Activated T-helper 1 cell treated with Interleukin-2 at 50 U/mL for 16 hours (primary cell): ENCODE data around the gene AOAH.
"Not testable (repeated sequence)": the region's sequence is repeated elsewhere in the genome, so short reads cannot be mapped to it uniquely, and the experiment has no call there.

Experiments
- DNase-seq: peaks from one replicate; pipeline ENCODE4 v3.0.0-alpha.2; 2020; ENCODE audit warnings: low read depth

AOAH gene

DNA sequence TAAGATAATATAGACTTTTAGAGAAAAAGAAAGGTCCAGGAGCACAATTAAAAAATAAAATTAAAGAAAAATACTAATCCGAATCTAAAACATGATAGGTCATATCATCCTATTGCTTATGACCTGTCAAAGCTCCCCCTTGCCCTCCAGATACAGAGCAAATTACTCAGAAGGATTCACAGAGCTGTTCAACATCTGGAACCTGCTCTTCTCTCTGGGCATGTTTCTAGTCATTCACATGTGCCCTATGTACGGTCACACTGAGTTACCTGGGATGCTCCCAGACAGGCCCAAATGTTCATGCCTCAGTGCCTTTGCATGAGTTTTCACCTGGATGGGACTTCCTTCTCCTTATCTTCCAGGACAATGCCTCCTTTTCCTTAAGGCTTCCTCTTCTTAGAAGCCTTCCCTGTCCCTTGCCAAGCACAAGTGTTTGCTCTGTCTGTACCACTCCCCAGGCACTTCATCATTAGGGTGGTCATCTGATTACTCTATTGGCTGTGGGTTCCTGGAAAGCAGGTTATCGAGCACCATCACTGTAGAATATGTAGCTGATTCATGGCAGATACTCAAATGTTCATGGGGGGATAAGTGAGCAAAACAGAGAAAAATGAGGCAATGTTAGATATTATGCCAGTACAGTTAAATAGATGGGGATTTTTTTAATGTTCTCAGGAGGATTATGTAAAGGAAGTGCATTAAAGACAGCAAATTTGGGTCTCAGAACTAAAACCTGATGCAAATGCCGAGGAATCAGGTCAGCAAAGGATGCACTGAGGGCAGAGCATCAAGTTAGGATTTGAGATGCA, 12.0 kb upstream of the AOAH start:
- DNase-seq, result no peak

- DNase-seq, result no peak
Measured at GRCh38 chr7:36735172-36735571, 10.9 kb upstream of the AOAH start.

GRCh38 chr7:36734731-36735130, 10.4 kb upstream of the AOAH start:
- DNase-seq, result no peak

DNA sequence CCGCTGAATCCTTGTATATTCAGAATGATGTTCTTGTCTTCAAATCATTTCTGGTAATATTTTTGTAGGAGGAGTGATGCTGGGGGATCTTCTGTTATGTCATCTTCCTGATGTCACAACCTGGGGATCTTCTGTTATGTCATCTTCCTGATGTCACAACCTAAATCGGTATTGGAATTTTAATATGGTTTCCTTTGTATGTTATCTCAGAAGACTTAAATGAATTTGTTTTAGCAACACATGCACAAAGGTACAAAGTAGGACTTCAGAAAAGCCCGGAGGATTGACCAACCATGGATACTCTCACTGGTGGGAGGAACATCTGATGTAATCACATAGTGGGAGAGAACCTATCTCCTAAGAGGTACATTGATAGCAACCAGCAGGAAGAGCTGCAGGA, 9.1 kb upstream of the AOAH start:
- no peak for DNase-seq

DNA sequence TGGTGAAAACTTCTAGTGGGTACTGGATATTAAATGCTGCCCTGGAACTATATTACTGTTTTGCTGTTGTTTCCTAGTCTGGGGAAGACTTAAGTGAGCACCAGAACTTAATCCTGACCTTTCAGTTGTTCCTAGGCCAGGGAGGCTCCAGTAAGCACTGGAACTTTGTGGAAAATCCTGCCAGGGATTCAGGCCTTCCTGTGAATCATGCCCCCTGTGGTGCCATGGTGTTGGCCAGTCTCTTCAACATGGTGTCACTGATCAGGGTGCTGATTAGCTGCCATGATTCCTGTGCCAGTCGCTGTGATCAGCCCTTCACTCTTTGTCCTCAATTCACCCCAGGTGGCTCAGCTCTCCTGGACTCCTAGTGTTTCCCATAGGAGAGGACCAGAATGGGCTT, 8.5 kb upstream of the AOAH start:
- no peak for DNase-seq

DNA sequence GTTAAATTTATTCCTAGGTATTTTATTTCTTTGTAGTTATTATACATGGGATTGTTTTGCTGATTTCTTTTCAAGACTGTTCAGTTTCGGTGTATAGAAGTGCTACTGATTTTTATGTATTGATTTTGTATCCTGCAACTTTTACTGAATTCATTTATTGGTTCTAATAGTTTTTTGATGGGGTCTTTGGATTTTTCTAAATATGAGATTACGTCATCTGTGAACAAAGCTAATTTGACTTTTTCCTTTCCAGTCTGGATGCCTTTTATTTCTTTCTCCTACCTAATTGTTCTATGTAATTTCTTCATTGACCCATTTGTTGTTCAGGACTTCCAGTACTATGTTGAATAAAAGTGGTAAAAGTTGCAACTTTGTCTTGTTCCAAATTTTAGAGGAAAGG, 5.8 kb upstream of the AOAH start:
- no peak for DNase-seq

DNA sequence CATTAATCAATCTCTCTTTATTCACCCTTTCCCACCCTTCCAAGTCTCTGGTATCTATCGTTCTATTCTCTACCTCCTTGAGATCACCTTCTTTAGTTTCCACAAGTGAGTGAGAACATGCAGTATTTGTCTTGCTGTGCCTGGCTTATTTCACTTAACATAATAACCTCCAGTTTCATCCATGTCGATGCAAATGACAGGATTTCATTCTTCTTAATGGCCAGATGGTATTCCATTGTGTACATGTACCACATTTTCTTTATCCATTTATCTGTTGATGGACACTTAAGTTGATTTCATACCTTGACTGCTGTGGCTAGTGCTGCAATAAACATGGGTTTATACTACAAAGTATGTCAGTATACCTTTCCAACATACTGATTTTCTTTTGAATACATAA, 3.8 kb upstream of the AOAH start:
- DNase-seq, result no peak

DNA sequence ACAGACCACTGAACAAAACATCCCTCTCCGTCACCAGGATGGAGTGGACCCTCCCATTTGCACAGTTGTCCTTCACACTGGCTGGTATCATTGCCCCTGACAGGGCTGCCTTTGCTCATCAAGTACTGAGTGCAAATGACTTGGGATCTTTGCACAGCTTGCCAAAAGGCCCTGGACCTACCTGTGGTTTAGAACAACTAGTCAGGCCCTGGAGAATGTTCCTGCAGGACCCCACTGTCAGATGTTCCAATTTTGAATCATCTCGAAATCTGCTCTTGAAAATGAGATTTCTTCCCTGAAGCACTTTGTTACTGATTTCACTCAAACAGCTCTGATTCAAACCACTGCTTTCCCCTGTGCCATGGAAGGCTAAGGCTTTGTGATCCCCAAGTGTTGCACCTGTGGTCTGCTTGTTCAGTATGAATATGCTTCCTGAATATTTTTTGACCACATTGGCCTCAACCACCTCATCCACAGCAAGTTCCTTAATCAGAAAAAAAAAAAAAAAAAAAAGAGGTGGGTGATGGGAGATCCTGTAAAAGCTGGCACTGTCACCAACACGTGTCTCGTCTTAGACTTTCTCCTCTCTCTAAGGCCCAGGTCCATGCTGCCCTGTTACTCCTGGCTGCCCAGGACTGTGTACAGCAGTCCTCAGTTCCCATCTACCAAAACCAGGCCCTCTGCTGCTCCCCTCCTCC, 2.7 kb upstream of the AOAH start:
- DNase-seq, result no peak

- DNase-seq, result no peak
Measured at GRCh38 chr7:36726311-36726710, 2.0 kb upstream of the AOAH start.

DNA sequence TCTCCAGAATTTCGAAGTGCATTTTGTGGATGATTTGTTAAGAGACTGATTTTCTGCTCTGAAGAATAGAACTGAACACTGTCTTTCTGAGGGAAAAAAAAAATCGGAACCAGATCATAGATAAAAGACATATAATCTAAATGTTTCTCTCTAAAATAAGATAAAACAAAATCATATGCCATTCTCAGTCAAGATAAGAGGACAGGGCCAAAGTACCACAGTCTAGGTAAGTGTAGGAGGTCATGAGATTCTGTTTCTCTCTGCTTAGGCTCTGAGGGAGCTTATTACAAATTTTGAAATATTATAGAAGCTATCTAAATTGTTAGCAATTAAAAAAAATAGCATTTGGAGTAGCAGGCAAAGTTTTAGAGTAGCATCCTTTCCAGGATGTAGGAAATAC, 702 bp upstream of the AOAH start:
- DNase-seq, result no peak

DNA sequence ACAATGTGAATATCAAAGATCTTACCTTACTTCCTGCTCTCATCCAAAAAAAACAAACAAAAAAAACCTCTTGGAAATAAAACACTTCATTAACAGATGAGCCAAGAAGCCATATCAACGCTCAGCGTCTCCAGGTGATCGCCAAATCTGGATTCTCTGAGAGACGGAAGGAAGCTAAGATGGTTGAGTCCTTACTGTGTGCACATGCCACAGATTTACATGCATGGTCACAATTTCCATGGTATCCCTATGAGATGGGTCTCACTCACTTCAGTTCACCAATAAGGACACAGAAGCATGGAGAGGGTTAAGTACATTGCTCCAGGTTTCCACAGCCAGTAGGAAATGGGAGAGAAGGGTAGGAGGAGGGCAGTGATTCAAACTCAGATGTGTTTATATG, 1.0 kb downstream of the AOAH start:
- no peak for DNase-seq

GRCh38 chr7:36719083-36719632, 5.1 kb downstream of the AOAH start:
- DNase-seq, result no peak

GRCh38 chr7:36717586-36717985, 6.7 kb downstream of the AOAH start:
- no peak for DNase-seq

DNA sequence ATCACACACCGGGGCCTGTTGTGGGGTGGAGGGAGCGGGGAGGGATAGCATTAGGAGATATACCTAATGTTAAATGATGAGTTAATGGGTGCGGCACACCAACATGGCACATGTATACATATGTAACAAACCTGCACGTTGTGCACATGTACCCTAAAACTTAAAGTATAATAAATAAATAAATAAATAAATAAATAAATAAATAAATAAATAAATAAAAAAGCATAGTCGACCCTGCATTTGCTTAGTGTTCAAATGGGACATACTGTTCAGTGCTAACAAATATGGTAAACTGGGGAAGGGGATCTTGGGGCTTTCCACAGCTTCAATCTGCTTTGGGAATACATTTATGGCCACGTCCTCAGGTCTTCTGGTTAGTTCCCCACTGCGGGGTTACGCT, 7.5 kb downstream of the AOAH start:
- DNase-seq, result not testable (repeated sequence)

- no peak for DNase-seq
Measured at GRCh38 chr7:36712015-36712414, 12.3 kb downstream of the AOAH start.

DNA sequence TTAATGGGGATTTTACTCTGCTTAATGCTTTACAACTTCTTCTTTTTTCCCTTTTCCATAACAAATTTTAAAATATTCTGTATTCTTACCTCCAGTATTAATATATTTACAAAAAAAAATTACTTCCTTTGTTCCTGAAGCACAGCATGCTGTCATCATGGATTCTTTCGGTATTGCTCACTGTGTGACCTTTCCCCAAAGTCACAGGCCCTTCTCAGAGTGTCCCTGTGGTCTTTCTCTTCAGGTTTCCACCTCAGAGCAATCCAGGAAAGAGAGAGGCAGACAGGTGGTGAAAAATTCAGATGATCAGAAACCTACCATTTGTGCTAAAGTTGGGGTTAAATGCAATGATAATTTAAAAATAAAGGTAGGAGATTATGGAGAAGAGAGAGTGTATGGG, 13.0 kb downstream of the AOAH start:
- DNase-seq, result no peak

- DNase-seq, result no peak
Measured at GRCh38 chr7:36710186-36710791, 14.0 kb downstream of the AOAH start.

DNA sequence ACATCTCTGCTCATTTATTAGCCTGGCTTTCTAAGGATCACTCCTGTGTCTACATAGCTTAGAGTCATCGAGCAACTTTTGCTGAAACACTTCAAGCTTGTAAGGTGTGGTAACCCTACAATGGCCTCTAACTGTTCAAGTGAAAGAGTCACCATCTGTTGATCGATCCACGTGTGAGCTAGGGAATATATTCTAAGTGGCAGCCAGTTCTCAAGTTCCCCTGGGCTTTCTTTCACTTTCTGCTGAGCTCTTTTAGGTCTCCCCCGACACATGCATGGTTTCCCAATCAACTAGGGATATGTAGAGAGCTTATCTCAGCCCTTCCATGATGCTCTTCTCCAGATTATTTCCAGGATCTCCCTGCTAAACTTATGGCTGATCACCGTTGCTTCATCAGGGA, 15.5 kb downstream of the AOAH start:
- no peak for DNase-seq

DNA sequence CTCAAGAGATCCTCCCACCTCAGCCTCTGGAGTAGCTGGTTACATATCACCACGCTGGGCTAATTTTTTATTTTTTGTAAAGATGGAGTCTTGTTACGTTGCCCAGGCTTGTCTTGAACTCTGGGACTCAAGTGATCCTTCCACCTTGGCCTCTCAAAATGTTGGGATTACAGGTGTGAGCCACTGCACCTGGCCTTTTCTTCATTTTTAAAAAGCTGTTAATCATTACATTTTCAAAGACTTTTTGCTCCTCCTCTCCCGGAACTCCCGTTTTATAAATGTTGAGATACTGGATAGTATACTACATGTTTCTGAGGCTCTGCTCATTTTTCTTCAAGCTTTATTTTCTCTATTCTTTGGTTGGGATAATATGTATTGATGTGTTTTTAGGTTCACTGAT, 16.4 kb downstream of the AOAH start:
- DNase-seq, result no peak

DNA sequence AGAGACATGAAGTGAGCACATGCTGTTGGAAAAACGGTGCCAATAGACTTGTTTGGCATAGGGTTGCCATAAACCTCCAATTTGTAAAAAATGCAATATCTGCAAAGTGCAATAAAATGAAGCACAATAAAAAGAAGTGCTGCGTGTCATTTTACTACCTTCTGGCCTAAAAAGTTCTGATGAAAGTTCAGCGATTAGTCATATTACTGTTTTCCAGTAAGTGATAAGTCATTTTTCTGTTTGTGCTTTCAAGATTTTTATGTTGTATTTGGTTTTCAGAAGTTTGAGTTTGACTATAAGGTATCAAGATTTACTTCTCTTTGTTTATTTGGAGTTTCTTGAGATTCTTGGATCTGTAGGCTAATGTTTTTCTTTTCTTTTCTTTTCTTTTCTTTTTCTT, 16.8 kb downstream of the AOAH start:
- no peak for DNase-seq

- not testable (repeated sequence) for DNase-seq
Measured at GRCh38 chr7:36703860-36704259, 20.4 kb downstream of the AOAH start.

- DNase-seq, result no peak
Measured at GRCh38 chr7:36692456-36692855, 31.8 kb downstream of the AOAH start.

DNA sequence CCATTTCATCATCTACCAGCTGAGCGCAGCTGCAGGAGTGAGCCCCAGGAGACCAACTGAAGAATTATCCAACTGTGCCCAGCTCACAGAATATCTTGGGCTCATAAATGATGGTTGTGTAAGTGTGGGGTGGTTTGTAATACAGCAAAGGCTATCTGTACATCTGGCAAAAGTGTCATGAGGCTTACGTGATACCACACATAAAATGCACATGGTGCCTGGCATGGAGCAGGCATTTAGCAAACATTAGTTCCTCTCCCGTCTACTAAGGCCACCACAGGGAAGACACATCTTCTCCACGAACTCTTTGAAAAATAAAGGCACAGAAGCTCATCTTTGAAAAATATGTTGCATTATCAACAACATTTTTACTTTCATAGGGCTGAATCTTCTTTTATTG, 32.3 kb downstream of the AOAH start:
- no peak for DNase-seq
